NCI-H524 treated with DMSO at 0.1 percent for 48 hours (cell line): ENCODE results near the gene IGSF23.

Source experiments
- DNase-seq: peaks from one replicate; lab custom pipeline; 2025; lab: John Stamatoyannopoulos, UW

The IGSF23 gene

GRCh38 chr19:44613295-44614178 lies at the start of gene IGSF23:
Gene IGSF23 (plus strand): TSS chr19:44613563. CDS start chr19:44613646, 83 bp downstream.
- no peak for DNase-seq

GRCh38 chr19:44566984-44567383 lies 46.4 kb upstream of the IGSF23 start:
- no peak for DNase-seq

GRCh38 chr19:44567745-44568144 lies 45.6 kb upstream of the IGSF23 start:
- DNase-seq: no peak

- no peak for DNase-seq
These were observed 42.8 kb upstream of the IGSF23 start for GRCh38 chr19:44570603-44570983.

- no peak for DNase-seq
These were observed 42.2 kb upstream of the IGSF23 start for GRCh38 chr19:44570984-44571684.

DNA sequence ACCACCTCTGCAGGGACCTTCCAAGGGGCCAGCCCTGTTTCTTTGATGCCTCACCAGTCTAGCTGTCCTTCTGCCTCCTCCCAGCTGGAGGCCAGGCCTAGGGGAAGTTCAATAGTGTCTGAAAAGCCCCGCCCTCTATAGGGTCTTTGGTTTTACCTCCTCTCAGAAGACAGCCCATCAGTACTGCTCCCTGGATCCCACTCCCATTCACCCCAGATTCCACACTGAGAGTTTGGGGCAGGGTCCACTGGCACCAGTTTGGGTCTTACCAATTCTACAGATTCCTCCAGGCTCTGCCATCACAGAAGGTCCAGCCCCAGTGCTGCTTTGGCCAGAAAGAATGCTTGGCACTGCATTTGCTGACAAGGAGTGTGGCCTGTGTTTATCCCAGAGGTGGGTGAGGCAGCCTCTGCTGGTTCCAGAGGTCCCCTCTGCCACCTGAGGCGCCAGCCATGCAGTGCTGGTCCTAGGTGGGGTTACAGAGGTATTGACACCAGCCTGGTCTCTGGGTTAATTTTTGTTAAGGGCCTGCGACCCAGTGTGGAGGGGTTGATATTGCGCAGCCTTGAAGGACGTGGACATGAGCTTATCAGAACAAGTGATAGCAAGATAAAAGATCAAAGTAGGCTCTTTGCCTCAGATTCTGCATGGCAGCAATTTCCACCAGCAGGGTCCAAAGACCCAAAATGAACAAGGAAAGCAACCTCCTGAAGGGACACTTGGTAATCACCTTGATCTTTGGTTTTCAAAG lies 41.4 kb upstream of the IGSF23 start:
- DNase-seq: no peak

DNA sequence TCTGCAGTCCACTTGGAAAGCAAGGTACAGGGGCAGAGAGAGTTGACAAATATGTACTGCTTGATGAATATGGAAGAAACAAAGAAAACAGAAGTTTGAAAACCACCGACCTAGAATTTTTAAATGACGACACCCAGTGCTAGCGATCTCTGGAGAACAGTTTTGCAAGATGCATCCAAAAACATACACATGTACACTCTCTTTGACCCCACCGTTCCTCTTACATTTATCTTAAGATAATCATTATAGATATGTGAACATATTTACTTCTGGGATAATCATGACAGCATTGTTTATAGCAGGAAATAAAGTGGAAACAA lies 40.8 kb upstream of the IGSF23 start:
- no peak for DNase-seq

DNA sequence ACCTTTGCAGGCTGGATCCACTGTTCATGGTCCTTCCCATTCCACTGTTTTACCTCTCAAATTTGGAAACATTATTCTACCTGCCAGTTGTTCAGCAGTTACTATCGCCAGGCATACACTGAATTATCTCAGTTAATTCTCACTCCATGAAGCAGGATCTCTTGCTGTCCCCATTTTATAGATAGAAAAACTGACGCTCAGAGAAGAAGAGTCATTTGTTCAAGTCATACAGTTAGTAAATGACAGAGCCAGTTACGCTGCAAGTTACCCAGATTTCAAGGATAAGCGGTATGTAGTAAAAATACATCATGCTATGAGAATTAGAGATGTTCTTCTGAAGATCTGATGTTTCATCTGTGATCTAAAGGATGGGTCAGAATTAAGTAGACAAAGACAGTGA lies 40.2 kb upstream of the IGSF23 start:
- no peak for DNase-seq

GRCh38 chr19:44573627-44574026 lies 39.7 kb upstream of the IGSF23 start:
- no peak for DNase-seq

GRCh38 chr19:44574186-44574950 lies 39.0 kb upstream of the IGSF23 start:
- no peak for DNase-seq

DNA sequence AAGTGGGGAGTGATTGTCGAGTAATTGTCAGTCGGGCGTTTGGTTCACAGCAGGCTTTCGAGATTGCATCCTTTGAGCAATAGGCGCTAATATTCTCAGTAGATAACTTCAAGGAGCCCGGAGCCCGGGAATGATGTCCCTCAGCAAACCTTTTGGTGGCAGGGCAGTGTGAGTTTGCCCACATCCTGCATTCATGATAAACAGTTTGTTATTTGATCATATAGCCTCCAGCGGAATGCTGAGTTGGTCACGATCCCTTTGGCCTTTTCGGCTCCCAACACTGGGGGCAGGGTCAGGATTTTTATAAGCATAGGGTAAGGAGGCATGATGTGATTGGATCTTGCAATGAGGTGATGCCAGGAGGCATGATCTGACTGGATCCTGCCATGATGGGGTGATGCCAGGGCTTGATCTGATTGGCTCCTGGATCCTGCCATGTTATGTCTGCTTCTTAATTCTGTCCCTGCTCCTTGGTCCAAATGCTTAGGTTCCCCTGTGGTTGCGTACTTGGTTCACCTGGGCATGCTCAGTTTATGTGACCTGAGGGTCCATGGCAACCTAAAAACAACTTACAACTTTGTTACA lies 38.2 kb upstream of the IGSF23 start:
- DNase-seq: no peak

GRCh38 chr19:44576843-44577565 lies 36.4 kb upstream of the IGSF23 start:
- DNase-seq: no peak

DNA sequence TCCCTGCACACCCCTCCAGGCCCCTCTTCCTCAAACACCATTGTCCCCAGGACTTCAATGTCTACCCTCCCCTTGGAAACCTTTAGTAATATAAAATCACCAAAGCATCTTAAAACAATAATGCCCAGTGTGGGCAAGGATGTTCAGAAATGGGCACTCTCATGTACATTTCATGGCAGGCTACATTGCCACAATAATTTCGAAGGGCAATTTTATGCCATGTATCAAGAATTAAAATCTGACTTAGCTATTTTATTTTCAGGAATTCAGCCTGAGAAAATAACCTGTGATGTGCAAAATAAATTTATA lies 35.8 kb upstream of the IGSF23 start:
- no peak for DNase-seq

DNA sequence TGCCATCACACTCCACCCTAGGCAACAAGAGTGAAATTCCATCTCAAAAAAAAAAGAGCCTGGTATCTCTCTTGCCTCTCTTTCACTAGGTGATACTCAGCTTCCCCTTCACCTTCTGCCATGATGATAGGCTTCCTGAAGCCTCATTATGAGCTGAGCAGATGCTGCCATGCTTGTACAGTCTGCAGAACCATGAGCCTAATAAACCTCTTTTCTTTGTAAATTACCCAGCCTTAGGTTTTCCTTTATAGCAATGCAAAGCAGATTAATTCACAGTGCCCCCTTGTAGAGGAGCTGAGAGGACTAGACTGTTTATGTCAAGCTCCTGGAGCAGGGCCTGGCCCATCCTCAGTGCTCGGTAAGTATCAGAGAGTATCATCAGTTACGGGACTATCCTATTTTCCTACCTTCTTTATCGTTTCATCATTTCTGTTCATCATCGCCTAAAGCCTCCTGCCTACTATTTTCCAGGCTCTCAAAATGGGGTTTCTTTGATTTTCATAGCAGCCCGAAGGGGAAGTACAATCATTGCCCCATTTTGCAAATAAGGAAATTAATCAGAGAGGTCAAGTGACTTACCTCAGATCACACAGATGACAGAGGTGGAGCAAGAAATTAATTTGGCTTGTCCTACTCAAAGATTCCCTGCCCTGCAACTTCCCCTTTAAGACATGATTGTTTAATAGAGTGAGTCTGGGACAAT lies 33.5 kb upstream of the IGSF23 start:
- DNase-seq: no peak

DNA sequence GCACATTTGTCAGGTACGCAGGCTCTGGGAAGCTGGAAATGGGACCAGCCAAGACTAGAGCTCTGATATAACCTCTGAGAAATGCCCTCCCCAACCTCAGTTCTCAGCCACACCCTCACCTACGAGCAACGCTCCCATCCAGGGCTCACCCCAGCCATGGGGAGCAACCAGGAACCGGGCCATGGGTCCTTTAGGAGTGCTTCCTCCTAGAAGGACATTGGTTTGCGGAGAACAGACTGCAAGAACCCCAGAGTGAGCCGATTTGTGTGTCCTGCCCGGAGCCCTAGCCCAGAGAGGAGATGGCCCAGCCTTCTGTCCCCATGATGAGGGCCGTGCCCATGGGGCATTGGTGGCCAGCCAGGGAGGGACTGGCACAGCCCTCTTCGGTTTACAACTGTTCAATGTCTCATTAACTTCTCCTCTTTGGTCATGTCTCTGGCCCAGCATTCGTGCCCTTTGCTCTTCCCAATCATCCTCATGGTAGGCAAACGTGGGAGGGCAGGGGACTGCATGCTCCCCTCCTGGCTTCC lies 32.9 kb upstream of the IGSF23 start:
- DNase-seq: no peak

GRCh38 chr19:44581288-44581687 lies 32.1 kb upstream of the IGSF23 start:
- no peak for DNase-seq

DNA sequence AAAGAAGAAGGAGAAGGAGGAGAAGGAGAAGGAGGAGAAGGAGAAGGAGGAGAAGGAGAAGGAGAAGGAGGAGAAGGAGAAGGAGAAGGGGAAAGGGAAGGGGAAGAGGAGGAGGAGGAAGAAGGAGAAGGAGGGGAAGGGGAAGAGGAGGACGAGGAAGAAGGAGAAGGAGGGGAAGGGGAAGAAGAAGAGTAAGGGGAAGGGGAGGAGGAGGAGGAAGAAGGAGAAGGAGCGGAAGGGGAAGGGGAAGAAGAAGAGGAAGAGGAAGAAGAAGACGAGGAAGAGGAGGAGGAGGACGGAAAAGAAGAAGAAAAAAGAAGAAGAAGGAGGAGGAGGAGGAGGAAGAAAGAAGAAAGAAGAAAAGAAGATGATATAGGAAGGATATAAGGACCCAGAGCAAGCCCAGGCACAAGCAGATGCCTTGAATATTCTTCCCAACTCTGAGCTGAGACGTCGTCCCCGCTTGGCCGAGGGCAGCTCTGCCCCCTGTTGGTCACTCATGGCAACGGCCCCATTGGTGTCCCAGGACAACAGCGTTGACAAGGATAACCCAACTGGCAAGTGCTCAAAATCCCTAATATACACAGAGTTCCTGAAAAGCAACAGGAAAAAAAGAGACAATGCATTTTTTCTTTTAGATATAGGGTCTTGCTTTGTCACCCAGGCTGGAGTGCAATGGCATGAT lies 30.6 kb upstream of the IGSF23 start:
- no peak for DNase-seq

GRCh38 chr19:44585371-44586133 lies 27.8 kb upstream of the IGSF23 start:
- no peak for DNase-seq
